OCI-LY1 (cell line): Measurements from ENCODE around the gene MR1.

ENCODE experiments used
- CTCF ChIP-seq: fragments of 200-600 bp; sonication (generic), shearing (Covaris generic); IDR thresholded peaks from 2 replicates; pipeline ENCODE4 v1.5.1; 2017; ENCODE audit warnings: mild to moderate bottlenecking, antibody characterized with exemption, low read length, moderate library complexity, mixed read lengths
- EZH2 ChIP-seq: fragments of 200-600 bp; sonication (generic), shearing (Covaris generic); IDR thresholded peaks from 2 replicates; pipeline ENCODE4 v1.8.0; 2017; ENCODE audit warnings: borderline replicate concordance, mixed run types, mild to moderate bottlenecking, antibody characterized with exemption, low read length, moderate library complexity, mixed read lengths

- TF ChIP-seq EZH2 (no peak), CTCF (no peak)
Observed at GRCh38 chr1:181011301-181012202, 22.2 kb upstream of the MR1 start.
